Endothelial cell of umbilical vein (primary cell): Measurements from ENCODE around the gene PTGIR.

Experiments used
- CTCF ChIP-seq, 2 donors: IDR thresholded peaks; 1 replicate in 1 of 2; 2 replicates in 1 of 2; pipeline ENCODE4 v1.5.1; 2011; ENCODE audit warnings: low read length in 2 of 2, mild to moderate bottlenecking in 2 of 2, moderate library complexity in 2 of 2, control low read depth in 1 of 2, inconsistent platforms in 1 of 2, low read depth in 1 of 2; ENCODE audit not compliant: insufficient read depth in 1 of 2; ENCODE audit errors: extremely low read depth in 1 of 2
- POLR2A ChIP-seq: IDR thresholded peaks from 2 replicates; pipeline ENCODE4 v1.6.1; 2012; ENCODE audit warnings: low read depth, mild to moderate bottlenecking, control low read depth, low read length

GRCh38 chr19:46608178-46608577 is 16.7 kb downstream of the PTGIR start:
- no peak for TF ChIP-seq CTCF (IDR thresholded peaks at IDR 0.05; ENCODE audit: extremely low read depth in 1 of 2, insufficient read depth in 1 of 2, low read depth in 1 of 2, low read length in 2 of 2)
- no peak for TF ChIP-seq POLR2A
